ENCODE data around the gene C1orf167.

The C1orf167 gene, protein sequence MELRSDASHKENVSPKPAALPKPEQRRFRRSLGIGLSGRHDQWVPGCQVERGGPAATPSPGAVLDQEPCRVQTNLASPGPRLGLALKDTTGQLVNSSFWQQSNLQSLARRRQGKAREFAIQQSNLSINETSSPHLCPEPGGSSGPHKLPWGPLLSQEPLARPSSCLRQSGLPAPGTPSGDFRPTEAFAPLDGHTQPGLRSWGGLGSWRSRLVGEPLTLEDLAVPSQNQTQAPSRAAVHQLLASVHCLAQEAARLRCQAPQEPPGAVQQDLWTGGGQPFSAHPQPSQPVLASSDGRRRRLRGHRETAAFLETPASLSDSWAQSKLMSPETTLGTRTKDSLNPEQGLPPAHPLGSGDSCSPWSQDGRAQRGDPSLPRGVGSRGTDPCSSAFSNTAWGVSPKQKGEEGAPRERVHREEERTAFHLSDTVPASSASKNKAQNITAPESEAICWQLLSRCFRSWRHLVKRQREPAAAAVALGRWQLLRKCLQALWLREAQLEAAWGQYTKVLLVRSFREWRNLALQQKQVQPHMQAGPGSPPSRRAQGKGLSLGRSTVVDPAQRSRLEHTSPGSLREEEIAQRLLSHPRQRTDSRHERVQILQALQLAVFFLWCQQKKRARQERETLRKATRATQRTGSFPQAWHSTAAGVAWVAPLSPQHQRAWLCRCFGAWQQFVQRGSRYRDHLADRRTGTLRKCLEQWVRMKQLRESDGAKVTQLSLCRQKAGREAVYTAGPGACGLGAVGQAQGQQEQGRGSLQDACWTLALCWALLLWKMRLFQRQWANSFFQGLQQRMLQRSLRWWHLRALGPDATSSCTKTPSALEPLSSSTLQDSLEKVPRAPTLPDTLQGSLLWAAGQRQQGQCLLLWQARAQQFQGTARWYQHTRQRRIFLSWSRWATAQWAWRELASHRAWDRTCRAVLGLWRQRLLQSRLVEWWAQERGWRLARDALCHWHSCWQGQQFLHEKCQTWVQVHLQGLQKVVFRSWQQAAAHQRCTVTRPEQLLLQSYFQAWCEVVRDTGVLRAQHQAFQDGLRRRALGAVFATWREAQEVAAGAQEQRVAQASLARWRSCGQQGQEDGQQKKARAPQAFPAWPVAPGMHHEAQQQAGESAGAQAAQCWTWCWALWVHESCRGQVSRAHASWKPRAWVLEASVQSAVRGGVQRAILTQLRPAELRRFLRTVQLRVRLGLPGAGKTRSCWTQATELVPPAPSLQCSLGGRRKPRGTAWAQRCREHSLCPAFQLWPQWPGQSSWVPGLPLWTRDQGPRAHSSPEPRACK (N-terminal part only)

DNA sequence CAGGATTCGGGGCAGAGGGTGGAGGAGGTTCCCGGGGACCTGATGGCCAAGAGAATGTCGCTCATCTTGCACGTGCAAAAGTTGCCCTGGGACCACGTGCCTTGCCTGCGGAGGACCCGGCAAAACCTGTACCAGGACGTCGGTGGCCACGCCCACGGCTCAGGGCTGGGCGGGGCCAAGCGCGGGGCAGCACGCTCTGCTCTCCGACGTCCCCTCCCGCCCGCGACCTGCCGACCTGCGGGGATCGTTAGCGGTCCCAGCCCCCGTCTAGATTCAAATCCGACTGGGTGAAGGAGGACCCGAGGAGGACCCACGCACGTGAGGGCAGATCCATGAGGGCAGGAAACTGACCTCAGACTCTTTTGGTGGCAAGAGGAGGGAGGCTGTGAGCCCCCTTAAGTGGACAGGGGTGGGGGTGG, at the start of gene C1orf167:
C1orf167 (plus strand) TSS at position 206 of the 419 bp plus-strand sequence. CDS start 2,208 bp downstream, outside the sequence.
- DNase-seq (ENCODE audit: low read depth, low spot score), result no peak

DNA sequence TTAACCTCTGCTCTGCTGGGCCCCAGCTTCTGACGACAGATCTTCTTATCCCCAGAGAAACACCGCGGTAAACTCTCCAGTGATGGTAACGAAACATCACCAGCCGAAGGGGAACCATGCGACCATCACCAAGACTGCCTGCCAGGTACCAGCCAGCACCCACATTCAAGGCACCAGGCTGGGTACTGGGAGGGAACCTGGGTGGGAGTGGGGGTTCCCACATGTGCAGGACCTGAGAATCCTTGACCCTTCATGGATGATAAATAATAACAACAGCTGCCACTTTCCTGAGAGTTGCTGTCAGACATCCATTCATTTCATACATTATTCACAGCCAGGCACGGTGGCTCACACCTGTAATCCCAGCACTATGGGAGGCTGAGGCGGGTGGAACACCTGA, 49.7 kb upstream of the C1orf167 start:
- no peak for DNase-seq (ENCODE audit: low read depth, low spot score)

DNA sequence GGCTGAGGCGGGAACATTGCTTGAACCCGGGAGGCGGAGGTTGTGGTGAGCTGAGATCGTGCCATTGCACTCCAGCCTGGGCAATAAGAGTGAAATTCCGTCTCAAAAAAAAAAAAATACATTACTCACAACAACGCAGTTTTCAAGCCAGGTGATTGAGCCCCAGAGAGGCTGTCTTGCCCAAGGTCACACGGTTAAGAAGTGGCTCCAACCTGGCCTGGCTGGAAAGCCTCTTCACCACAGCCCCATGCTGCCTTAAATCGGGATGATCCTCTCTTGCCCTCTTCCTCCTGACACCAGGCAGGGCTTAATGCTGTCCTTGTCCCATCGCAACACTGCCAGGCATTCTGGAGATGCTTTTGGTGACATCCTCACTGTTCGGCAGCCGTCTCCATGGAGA, 48.9 kb upstream of the C1orf167 start:
- DNase-seq (ENCODE audit: low read depth, low spot score), result no peak

DNA sequence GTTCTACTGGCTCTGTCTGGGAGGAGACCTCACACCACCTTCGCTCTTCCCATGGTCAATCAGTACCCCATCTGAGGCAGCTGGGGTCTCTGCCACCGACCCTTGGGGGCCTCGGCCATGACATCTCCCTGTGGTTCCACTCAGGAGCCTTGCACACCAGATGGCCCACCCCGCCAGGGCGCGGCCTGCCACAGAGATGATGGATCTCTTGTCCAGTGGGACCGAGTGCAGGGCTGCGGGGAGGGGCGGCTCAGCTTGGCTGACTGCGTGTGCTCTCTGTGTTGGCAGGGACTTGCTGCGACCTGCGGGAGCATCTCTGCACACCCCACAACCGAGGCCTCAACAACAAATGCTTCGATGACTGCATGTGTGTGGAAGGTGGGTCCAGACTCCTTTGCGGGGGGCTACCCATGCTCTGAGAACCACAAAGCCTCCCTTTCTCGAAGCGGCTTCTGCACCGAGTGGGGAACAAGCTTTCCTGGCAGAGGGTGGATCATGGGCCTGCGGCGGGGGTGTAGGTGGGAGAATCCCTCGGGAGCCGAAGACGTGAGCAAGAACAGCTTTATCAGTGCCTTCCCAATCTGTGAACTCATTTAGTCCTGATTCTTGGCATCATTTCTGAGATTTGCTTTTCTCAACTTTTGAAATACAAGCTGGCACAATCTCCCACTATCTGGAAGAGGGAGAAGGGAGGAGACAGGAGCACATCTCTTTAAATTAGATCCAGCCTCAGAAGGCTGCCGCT, 47.0 kb upstream of the C1orf167 start:
- no peak for DNase-seq (ENCODE audit: low read depth, low spot score)

DNA sequence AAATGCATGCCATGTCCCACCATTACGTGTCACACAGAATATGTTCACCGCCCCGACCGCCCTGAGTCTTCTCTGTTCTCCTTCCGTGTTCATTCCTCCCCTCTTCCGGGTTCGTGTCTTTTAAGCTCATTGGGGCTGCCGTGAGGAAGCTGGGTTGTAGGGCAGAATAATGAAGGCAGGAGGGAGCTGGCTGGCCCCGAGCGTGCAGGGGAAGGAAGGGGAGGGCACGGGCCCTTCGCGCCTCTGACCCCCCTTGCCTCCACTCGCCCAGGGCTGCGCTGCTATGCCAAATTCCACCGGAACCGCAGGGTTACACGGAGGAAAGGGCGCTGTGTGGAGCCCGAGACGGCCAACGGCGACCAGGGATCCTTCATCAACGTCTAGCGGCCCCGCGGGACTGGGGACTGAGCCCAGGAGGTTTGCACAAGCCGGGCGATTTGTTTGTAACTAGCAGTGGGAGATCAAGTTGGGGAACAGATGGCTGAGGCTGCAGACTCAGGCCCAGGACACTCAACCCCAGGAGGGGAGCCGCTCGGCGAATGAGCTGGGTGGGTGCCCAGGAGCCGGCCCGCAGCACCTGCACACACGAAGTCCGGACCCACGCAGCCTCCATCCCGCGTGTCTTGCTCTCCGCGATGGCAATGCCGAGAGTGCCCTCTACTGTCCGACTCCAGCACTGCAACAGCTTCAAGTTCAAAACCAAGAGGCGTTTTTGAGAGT, 42.5 kb upstream of the C1orf167 start:
- DNase-seq (ENCODE audit: low read depth, low spot score), result peak; percentile 32

DNA sequence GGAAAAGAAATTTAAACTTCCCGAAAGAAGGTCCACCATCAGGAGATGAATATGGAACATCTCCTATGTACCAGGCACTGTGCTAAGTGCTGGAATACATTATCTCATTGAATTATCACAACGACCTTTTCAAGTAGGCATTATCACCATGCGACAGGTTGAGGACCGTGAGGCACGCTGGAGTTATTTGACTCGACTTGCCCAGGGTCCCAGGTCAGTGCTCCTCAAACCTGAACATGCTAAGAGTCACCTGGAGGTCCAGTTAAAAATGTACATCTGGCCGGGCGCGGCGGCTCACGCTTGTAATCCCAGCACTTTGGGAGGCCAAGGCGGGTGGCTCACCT, 42.0 kb upstream of the C1orf167 start:
- no peak for DNase-seq (ENCODE audit: low read depth, low spot score)

DNA sequence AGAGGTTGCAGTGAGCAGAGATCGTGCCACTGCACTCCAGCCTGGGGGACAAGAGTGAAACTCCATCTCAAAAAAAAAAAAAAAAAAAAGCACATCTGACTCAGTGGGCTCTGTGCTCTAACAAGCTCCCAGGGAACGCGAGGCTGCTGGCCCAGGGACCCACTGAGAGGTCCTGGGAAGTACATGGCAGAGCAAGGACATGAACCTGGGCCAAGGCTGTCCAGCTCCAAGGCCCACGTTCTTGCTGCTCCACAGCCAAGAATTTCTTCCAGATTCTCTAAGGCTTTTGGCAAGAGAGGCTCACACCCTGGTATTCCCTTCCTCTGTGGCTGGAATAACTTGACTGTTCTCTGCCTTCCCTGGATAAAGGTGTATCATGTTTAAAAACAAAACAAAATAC, 41.5 kb upstream of the C1orf167 start:
- DNase-seq (ENCODE audit: low read depth, low spot score), result no peak

DNA sequence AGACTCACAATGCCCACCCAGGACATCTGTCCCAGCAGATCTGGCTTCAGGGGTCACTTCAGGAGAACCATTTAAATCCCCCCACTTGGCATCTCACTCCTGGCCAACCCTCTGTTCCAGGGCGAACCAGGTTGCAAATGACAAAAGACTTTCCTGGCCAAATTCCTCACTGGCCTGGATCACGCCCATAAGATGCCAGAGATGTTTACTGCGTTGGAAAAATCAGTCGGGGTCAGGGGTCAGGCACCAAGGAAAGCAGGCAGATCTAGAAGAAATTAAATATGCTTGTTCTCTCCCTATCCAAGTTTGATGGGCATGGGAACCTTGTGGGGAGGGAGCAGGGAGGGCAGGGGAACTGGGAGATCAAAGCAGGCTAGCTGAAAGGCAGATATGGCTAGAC, 40.7 kb upstream of the C1orf167 start:
- no peak for DNase-seq (ENCODE audit: low read depth, low spot score)

DNA sequence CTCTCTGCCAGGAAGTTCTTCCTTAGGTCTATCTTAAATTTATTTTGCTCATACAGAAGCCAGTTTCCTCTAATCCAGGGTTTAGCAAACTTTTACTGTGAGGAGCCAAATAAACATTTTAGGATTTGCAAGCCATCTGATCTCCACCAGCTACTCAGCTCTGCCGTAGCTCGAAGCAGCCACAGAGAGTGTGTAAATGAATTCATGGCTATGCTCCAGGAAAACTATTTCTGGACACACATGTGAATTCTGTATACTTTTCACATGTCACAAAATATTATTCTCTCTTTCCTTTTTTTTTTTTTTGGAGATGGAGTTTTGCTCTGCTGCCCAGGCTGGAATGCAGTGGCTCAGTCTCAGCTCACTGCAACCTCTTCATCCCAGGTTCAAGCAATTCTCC, 39.5 kb upstream of the C1orf167 start:
- no peak for DNase-seq (ENCODE audit: low read depth, low spot score)

DNA sequence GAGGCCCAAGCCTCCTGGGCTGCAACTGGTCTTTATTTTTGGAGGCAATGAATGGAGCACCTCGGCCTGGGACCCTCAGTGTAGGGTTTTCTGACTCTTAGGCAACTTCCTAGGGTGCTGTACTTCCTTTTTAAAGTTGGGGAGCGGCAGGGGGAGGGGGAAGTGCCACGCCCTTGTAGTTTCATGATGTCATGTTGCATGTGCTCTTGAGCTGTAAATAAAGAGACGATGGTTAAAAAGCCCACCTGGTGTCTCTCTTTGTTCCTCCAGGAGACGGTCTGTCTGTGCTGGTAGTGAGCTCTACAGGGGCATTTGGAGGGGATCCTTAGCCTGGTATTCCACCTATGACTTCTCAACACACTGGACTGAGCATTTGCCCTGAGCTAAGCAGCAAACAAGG, 36.4 kb upstream of the C1orf167 start:
- DNase-seq (ENCODE audit: low read depth, low spot score), result no peak

DNA sequence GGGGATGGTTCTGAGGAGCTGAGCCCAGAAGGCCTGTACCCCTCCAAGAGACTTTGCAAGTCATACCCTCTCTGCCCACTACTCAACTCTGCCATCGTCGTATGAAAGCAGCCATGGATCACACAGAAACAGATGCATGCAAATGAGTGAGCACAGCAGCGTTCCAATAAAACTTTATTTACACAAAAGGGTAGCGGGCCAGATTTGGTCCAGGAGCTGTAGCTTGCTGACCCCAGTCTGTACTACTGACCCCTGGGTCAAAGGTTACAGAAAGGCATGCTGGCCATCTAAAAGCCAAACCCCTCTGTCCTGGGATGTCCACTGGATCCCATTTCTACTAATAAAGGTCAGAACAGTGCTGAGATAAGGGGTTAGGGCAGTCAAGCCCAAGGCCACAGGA, 34.9 kb upstream of the C1orf167 start:
- DNase-seq (ENCODE audit: low read depth, low spot score), result no peak

DNA sequence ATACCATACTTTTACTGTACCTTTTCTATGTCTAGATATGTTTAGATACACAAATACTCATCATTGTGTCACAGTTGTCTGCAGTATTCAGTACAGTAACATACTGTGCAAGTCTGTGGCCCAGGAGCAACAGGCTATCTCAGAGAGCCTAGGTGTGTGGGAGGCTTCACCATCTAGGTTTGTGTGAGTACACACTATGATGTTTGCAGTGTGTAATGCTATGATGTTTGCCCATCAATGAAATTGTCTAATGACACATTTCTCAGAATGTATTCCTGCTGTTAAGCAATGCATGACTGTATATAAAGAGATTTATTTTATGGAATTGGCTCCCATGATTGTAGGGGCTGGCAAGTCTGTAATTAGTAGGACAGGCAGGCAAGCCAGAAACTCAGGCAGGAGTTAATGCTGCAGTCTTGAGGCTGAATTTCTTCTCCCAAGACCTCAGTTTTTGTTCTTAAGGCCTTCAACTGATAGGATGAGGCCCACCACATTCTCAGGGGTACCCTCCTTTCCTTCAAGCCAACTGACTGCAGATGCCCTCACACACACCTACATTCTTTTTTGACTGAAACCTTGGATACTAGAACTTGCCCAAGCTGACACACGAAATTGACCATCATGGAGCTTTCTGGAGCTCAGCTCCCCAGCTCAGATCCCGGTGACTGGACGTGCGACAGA, 33.7 kb upstream of the C1orf167 start:
- no peak for DNase-seq (ENCODE audit: low read depth, low spot score)

DNA sequence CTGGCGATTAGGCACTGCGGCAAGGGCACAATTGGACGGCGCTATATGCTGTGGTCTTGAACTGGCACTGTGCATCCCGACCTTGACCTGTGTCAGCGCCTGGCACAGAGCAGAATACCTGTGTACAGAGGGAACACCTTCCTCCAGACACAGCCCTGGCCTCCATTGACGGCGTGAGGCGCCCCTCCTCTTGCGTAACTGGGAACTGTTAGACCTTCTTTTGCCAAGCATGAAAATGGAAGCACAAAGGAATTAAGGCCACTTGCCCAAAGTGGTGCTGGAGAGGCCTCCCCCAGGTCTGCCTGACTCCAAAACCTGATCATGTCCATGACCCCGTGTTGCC, 32.9 kb upstream of the C1orf167 start:
- no peak for DNase-seq (ENCODE audit: low read depth, low spot score)

DNA sequence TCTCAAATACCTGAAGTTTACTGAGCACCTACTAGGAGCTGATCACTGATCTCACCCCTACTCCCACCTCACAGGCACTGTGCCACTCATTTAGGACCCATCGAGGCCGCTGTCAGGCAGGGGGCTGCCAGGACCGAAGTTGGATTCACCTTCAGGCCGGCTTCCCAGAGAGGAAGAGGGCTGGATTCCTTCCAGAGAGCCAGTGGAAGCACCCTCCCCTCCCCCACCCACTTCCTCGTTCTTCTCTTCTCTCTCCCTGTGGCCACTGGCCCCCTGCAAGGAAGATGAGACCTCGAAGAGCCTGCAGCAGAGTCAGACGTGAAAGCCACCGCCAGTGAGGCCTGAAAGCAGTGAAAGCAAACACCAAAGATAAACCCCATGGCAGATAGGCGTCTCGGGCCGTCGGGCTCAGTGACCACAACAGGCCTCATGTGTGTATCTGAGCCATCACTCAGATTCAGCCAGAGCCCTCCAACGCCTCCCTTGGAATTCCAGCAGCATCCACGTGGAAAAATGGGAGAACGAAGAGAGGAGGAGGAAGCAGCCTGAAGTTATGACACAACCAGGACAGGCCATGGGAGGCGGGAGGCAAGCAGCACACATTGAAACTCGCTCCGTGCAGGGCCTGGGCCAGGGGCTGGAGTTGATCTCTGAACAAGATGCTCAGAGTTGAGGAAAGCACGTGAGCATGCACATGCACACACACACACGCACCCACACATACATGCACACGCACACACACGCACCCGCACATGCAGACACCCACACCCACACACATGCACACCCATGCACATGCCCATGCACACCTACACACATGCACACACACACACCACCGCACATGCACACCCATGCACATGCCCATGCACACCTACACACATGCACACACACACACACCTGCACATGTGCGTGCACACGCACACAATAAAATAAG, 32.2 kb upstream of the C1orf167 start:
- no peak for DNase-seq (ENCODE audit: low read depth, low spot score)

DNA sequence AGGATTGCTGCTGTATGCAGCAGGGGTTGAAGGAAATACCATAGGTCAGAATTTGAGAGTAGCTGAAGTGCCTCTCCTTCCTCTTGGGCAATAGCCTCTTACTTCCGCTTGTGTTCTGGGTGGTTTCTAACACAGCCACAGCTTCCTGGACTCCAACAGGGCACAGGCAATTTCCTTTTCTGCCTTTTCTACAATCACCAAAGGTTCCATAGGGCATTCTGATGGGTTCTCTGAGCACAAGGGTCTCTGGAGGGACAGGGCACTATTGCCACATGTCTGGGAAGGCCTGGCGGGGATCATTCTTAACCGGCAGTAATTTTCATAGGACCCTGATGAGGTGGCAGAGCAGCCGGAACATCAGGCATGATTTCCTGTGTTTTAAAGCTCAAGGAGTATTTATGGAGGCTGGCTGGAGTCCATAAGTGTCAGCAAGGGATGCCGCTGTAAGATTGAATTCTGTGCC, 31.5 kb upstream of the C1orf167 start:
- no peak for DNase-seq (ENCODE audit: low read depth, low spot score)

DNA sequence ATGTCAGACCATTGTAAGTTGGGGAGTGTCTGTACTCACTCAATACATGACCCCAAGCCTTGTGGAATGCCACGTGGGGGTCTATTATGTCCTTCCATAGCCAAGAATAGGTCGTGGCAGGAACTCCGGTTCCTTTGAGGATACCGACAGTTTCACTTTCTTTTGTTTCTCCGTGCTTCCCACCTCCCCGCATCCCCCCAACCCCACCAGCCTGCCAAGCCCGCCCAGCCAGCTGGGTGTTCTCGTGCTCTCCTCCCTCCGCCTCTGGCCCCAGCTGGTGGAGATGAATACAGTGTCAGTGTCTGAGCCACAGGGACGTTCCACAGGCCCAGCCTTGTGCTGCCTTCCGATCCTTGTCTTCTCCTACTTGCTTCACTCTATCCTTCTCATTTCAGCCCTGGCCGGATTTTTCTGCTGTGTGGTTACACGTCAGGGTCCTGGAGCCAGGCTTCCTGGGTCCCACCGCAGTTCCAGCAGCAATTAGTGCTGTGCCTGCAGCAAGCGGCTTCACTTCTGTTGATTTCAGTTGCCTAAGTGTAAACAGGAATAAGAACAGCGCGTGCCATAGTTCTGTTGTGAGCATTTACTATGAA, 30.2 kb upstream of the C1orf167 start:
- no peak for DNase-seq (ENCODE audit: low read depth, low spot score)

DNA sequence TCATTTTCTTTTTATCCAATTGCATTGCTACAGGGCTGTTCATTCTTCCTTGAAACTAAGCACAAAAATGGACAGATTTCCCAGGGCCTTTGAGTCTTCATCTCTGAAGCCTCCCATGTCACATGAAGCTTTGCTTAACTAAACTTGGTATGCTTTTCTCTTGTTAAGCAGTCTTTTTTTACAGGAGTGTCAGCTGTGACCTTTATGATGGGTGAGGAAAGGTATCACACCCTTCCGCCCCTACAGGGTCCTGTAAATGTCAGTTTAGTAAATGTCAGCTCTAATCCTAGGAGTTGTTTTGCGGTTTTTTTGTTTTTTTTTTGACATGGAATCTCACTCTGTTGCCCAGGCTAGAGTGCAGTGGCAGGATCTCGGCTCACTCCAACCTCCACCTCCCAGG, 28.7 kb upstream of the C1orf167 start:
- no peak for DNase-seq (ENCODE audit: low read depth, low spot score)

DNA sequence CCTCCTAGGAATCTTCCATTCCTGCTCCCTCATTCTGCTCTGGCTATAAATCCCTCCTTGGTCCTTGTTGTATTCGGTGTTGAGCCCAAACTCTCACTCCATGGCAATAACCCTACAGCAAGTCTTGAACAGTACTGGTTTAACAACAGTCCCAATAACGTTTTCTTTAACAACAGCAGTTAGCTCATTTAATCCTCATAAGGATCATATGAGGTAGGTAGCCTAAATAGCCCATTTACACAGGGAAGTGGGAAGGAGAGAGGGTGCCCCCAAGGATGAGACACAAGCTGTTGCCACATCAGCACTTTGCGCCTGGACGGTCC, 26.5 kb upstream of the C1orf167 start:
- DNase-seq (ENCODE audit: low read depth, low spot score), result no peak
